Hepatic stellate cell (primary cell): Measurements from ENCODE around the gene YPEL1.
"Not testable (repeated sequence)": the region's sequence is repeated elsewhere in the genome, so short reads cannot be mapped to it uniquely, and the experiment has no call there.

Experiments
- DNase-seq: peaks from one replicate; pipeline ENCODE4 v3.0.0; 2011; ENCODE audit warnings: low spot score

Gene YPEL1

DNA sequence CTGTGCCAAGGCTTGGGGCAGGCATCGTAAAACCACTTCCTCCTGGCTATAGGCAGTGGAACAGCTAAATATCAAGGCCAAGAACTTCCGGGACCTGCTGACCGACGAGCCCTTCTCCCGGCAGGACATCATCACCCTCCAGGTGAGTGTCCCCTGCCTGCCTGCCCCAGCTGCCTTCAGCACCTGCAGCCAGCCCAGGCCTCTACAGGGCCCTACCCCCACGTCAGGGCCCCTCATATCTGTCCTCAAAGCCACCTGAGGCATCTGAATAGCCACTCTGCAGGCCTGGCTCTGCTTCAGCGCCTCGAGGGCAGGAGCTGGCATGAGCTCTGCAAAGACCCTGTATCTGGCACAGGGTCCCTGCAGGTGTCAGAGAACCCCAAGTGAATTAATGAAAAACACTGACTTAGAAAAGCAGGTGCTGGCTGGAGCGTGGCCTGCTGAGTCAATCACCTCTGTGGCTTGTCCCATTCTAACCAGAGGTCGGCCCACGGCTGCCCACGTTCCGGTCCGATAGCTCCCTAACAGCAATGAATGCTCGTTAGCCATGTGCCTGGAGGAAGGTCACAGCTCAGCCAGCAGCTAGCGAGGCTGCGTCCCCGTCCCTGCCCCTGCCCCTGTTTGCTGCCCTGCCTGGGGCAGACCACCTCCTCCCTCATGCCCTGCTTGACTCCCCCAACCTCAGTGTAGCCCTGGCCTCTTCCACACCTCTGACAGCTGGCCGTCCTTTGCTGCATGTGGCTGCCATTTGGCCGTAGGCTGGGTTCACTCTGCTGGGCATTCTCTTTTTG lies 53.0 kb downstream of the YPEL1 start:
- DNase-seq, result no peak

DNA sequence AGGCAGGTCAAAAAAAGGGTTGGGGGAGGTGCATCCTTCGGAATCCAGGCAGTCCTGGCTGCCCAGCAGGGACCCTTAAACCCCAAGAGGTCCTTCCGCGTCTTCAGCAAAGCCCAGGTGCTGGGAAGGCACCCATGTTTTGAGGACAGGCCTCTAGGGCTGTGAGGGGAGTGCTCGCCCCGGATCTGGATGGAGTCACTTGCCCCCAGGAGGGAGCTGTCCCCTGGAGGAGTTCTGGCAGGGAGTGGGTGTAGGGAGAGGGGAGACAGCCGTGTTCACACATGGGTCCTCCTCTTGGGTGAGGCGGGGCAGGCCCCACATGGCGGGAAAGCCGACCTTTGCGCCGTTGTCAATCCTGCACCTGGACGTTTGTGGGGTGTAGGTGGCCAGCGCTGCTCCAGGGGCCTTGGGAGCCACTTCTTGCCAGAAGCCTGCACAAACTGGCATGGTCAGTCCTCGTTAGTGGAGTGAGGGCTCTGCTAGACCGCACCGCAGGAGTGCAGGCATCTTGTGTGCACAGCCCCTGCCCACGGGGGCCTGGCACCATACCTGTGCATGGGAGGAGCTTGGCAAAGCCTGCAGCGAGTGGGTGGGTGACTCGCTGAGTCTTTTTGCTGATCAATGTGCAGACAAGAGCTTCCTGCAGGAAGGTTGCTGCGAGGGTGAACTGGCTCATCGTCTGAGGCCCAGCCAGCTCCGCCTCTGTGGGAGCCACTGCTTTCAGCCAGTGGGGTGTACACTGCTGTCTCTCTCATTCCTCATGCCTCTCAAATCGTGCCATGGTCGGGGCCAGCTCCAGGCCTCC lies 53.8 kb downstream of the YPEL1 start:
- no peak for DNase-seq

DNA sequence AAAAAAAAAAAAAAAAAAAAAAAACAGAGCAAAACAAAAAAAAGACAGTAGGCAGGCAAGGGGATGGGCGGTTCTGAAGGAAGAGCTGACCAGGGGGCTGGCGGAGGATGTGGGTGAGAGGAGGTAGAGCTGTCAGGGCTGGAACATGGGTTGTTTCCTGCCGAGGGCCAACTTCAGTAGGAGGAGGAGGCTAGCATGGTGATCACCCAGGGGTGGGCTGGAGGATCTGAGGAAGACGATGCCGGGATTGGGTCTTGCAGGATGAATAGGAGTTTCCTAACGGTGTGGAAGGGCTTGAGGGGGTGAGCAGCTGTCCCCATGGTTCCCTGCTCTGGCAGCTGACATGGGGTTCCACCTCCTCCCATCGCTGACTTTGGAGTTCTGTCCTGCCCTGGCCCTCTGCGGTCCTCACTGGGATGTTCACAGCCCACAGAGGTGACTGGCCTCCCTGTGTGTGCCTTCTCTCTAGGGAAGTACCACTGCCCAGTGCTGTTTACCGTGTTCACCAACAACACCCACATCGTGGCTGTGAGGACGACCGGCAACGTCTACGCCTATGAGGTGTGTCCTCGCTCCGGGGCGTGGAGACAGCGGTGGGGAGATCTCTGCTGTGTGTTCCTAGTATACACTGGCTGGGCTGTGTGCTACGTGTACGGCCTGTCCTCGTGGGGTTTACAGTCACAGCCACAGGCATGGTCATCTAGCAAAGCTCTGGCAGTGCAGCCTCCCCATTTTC lies 54.6 kb downstream of the YPEL1 start:
- no peak for DNase-seq

DNA sequence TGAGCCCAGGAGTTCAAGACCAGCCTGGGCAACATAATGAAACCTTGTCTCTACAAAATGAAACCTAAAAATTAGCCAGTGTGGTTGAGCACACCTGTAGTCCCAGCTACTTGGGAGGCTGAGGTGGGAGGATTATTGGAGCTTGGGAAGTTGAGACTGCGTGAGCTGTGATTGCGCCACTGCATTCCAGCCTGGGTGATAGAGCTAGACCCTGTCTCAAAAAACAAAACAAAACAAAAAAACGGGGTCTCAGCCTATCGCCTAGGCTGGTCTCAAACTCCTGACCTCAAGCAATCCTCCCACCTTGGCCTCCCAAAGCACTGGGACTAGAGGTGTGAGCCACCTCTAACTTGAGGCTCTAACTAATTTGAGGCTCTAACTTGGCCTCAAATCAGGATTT lies 56.2 kb downstream of the YPEL1 start:
- no peak for DNase-seq

DNA sequence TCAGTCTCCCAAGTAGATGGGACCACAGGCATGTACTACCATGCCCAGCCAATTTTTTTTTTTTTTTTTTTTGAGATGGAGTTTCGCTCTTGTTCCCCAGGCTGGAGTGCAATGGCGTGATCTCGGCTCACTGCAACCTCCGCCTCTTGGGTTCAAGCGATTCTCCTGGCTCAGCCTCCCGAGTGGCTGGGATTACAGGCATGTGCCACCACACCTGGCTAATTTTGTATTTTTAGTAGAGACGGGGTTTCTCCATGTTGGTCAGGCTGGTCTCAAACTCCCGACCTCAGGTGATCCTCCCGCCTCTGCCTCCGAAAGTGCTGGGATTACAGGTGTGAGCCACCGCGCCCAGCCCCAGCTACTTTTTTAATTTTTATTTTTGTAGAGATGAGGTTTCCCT lies 56.8 kb downstream of the YPEL1 start:
- not testable (repeated sequence) for DNase-seq

DNA sequence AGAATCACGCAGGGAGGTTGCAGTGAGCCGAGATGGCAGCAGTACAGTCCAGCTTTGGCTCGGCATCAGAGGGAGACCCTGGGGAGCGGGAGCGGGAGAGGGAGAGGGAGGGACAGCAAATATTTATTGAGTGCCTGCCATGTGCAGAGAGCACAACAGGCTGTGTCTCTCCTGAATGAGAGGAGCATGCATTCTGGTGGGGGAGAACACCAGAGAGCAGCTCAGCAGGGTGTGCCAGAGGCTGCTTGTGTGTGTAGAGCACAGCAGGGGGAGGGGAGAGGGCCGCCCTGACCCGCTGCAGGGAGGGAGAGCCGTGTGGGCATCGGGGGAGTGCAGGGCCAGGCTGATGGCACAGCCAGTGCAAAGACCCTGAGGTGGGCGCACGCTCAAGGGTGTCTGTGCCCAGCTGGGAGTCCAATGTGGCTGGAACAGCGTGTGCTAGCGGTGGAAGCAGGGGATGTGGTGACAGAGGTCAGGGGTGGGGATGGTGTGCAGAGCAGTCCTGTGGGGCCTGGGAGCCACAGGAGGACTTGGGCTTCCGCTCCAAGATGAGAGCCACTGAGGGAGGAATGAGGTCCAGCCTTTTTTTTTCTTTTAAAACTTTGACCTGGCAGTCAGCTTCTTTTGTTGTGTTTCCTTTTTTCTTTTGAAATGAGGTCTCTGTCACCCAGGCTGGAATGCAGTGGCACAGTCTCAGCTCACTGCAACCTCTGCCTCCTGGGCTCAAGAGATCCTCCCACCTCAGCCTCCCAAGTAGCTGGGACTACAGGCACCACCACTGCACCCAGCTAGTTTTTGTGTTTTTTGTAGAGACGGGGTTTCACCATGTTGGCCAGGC lies 57.8 kb downstream of the YPEL1 start:
- no peak for DNase-seq

DNA sequence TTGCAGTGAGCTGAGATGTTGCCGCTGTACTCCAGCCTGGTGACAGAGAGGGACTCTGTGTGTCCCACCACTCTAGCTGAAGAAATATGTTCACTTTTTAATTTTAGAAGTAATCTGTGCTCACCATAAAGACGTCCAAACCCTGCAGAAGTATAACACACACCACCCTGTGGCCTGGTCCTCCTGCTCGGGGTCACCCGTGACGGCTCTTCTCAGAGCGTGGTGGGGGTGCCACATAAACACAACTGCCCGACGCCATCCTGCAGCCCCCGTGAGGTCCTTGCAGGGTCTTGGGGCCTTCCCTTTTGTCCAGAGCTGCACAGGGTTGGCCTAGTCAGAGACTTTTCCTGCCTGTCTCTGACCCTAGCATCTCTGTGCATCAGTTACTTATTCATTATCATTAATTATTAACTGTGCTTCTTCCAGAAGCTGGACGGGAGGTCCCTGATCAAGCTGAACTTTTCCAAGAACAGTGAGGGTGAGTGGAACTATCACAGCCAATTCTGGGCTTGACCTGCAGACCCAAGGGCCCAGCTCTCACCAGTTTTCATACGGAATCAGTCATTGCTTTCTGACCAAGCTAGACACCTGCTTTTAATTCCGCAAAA lies 60.9 kb downstream of the YPEL1 start:
- no peak for DNase-seq

DNA sequence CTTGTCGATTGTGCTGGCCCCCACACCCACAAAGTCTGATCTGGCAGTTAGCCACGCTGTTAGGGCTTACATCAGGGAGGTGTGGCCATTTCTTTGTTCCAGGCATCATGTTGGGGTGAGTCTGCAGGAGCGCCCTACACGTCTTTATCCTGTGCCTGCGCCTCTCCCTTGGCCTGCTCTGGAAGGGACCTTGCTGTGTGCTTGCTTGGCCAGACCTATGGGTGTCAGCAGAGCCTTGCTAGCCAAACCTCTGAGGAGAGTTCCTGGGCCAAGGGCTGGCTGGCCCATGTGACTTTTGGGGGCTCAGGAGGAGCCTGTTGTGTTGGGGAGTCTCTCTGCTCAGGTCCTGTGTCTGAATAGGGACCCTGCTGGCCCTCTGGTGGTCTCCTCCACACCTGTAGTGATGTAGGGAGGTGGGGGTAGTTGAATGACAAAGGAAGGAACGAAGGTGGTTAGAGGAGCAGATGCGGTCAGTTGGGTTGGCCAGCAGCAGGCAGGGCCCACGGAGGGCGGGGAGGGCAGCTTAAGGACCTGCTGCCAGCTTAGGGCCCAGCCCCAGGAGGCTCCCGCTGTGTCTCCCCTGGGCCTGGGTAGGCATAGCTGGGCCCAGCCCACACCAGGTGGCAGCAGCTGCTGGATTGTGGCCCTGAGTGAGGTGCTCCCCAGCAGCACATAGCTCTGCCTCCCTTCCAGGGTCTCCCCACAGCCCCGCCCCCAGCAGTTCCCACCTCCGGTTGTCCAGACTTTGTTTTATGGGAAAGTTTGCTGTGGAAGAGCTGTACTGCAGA lies 61.9 kb downstream of the YPEL1 start:
- no peak for DNase-seq

DNA sequence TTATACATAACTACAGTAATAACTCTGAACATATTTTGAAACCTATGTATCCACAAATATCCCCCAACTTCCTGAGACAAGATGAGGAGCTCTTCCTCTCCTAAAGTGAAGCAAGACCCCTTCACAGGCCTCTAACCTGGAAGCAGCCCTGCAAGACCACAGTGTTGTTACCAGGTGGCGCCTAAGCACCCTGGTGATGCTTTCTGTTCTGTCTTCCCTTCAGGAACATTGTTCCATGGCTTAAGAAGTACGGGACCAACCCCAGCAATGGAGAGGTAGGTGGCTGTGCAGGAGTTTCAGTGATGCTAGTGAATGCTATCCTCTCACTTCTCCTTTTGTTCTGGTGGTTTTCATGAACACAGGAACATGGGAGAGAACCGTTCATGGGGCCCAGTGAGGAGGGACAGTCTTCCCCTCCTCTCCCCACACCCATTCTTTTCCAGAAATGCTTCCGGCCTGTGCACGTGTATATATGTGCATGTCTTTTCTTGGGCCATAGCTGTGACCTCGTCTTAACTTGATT lies 63.4 kb downstream of the YPEL1 start:
- DNase-seq, result no peak

DNA sequence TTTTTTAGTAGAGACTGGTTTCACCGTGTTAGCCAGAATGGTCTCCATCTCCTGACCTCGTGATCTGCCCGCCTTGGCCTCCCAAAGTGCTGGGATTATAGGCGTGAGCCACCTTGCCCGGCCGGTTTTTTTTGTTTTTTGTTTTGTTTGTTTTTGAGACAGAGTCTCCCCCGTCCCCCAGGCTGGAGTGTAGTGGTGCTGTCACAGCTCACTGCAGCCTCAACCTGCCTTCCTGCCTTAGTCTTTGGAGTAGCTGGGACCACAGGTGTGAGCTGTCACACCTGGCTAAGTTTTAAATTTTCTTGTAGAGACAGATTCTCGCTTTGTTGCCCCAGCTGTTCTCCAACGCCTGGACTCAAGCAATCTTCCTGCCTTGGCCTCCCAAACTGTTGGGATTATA lies 66.6 kb downstream of the YPEL1 start:
- DNase-seq, result no peak

DNA sequence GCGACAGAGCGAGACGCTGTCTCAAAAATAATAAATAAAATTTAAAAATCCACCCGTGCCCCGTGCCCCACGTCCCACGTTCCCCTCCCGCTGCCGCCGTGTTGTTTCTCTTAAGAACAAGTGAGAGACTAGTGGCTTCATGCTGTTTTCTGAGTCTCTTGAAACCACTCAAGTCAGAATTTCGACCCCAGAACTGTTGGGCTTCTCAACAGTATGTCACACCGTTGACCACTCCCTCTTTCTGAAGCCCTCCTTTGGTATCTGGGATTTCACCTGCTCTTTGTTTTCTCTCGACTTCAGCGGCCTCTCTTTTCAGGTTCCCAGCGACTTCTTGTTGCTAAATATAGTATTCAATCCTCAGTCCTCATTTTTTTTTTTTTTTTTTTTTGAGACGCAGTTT lies 68.8 kb downstream of the YPEL1 start:
- no peak for DNase-seq

DNA sequence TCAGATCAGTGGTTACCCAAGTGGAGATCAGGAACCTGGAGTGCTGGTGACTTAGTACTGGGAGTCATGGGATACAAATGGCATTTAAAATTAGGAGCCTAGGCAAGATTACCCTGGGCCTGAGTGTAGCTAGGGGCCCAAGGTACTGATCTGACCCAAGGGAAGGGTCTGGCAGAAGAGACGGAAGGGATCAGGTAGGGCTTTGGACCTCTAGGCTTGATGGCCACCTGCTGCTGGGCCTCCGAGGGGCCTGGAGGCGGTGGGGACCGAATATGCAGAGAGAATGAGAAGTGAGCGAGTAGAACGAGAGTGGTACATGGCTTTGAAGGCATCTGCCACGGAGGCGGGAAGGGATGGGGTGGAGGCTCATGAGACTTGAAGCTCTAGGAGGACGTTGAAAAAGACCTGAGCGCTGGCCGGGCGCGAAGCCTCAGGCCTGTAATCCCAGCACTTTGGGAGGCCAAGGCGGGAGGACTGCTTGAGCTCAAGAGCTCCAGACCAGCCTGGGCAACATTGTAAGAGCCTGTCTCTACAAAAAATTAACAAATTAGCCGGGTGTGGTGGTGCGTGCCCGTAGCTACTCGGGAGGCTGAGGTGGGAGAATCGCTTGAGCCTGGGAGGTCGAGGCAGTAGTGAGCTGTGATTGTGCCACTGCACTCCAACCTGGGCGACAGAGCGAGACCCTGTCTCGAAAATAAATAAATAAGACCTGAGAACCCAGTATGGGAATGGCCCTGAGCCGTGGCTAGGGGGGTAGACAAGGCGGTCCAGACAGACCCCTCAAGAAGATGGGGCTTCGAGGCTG lies 70.3 kb downstream of the YPEL1 start:
- DNase-seq, result no peak

DNA sequence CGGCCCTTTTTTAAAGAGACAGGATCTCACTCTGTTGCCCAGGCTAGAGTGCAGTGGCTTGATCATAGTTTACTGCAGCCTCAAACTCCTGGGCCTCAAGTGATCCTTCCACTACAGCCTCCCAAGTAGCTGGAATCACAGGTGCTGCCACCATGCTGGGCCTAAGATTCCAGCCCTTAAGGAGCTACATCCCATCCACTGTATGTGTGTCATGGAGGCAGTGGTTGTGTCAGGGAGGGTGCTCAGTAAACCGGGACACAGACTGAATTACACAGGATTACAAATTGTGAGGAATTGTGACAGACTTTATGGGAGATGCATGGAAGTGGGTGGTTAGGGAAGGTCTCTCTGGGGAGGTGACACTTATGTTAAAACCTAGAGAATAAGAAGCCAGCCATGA lies 71.9 kb downstream of the YPEL1 start:
- no peak for DNase-seq

DNA sequence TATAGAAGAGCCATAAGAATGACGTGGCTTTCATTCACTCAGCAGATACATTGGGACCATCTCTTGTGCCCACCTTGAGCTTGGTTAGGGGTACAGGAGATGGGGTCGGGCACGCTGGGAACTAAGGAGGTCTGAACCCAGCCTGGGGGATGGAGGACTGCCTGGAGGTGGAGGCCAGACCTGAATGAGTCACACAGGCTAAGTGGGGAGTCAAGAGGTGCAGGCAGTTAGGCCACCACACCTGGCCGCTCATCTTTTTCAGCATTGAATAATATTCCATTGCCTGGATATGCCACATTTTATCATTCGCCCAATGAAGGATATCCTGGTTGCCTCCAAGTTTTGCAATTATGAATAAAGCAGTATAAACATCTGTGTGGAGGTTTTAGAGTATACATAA lies 73.6 kb downstream of the YPEL1 start:
- DNase-seq, result no peak

DNA sequence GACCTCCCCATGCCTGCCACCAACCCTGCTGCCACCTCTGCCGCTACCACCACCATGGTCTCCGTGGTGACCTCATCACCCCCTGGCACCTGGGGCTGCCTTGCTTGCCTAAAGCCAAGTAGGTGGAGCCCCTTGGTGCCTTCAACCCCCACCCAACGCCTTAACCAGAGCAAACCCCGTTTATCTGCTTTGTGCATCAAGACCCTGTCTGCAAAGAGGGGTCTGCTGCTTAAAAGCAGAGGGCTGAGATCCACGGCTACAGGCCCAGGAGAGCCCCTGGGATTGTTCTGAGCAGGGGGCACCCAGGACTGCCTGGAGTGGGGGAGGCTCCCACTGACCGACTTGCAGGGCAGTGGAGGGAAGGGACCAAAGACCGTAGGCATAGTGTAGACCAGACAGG lies 74.7 kb downstream of the YPEL1 start:
- DNase-seq, result no peak

DNA sequence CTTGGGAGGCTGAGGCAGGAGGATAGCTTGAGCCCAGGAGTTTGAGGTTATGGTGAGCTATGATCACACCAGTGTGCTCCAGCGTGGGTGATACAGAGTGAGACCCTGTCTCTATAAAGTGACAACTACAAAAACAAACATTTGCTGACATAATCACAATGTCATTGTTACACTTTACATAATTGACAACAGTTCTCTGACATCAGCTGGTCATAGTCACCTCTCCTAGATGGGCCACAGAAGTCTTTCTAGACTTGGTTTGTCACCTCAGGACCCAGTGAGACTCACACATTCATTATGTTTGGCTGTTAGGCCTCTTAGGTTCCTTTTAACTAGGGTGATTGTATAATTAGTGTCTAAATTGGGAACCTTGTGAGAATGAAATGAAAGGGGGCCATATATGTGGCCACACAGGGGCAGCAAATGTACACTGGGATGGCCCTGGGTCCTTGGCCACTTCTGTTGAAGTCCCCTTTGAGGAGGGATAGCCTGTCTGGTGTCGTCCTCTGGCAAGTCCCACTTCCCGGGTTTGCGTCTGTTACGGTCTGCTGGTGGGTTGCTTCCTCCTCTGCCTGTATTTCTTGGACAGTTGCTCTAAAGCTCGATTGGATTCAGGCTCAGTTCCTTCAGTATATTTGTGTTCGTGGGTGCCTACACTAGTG lies 75.6 kb downstream of the YPEL1 start:
- no peak for DNase-seq

DNA sequence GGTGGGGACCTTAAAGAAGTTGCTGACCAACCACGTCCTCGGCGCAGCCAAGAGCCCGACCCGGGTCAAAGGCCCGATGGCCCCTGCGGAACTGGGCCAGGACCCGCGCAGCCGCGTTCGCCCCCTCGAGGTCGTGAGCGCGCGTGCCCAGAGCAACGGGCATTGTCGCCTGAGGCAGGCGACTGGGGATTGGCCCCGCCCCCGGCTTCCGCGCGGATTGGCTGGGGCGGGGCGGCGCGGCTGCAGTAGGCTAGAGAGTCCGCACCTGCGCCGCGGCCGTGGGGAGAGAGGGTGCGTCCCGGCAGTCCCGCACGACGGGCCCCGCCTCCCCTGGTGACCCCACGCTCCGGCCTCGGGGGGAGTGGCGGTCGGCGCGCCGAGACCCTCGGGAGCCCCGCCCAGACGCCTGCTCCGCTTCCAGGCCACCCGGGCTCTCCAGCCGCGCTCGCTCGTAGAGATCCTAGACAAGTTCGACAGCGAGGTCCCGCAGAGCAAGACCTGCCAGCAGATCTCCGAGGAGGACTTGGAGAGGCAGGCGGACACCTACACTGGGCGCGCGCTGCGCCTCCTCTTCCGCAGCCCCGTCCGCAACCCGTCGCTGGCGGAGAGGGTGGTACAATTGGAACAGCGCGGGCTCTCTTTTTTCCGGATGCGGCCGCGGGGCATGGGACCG lies 78.1 kb downstream of the YPEL1 start:
- DNase-seq, result peak; percentile 85

DNA sequence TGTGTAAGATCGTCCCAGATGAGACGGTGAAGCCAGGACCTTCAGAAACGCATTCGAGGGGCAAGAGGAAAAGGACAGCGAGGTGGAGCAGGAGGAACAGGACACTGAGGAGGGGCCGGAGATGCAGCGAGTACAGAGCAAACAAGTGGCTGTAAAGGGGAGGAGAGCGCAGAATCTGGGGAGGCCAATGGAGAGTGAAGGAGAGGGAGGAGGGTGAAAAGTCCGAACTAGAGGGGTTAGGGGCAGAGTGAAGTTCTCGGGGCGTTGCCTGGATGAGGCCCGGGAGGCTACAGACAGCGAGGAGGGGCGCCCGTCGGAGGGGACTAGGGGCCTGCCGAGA lies 78.6 kb downstream of the YPEL1 start:
- no peak for DNase-seq
